Urinary bladder (tissue), 4 donors: ENCODE data around the gene CLNS1A. TPM values are rescaled to one million over a fixed set of nuclear protein-coding genes. Genes with fewer than 3 reads are reported as not detected.
"Not testable (repeated sequence)": the region's sequence is repeated elsewhere in the genome, so short reads cannot be mapped to it uniquely, and the experiment has no call there.

Experiments
- DNase-seq: peaks from one replicate; pipeline ENCODE4 v3.0.0-alpha.2; 2015; ENCODE audit errors: extremely low spot score
- H3K27ac ChIP-seq: one replicate; pipeline ENCODE4 v1.5.1; 2013; ENCODE audit warnings: low read depth, mild to moderate bottlenecking, moderate library complexity
- H3K36me3 ChIP-seq: one replicate; pipeline ENCODE4 v1.6.1; 2013; ENCODE audit warnings: mild to moderate bottlenecking, moderate library complexity; ENCODE audit not compliant: insufficient read depth
- H3K4me1 ChIP-seq: one replicate; pipeline ENCODE4 v1.6.1; 2013; ENCODE audit warnings: mild to moderate bottlenecking, moderate library complexity; ENCODE audit not compliant: insufficient read depth
- H3K4me3 ChIP-seq: one replicate; pipeline ENCODE4 v1.5.1; 2013; ENCODE audit warnings: low read depth, low read length
- WGBS: extraction: QIAGEN DNeasy Blood & Tissue Kit; methylation state at CpG from one replicate; pipeline ENCODE4 v1.1.7; 2013; 5-methylcytosine and 5-hydroxymethylcytosine counted together
- polyA plus RNA-seq: library from polyadenylated mRNA; stranded (reverse); fragments of 200-250 nt; gene quantifications from one replicate; pipeline ENCODE4 v1.2.3, GENCODE V29; 2013
- total RNA-seq: library from RNA; depleted of rRNA; stranded (reverse); fragments of >200 nt; gene quantifications from one replicate; pipeline ENCODE4 v1.2.3, GENCODE V29; 2014
- donor health status: healthy with polysubstance abuse.
- donor health status: healthy.

CLNS1A gene
- total and polyA plus RNA-seq, 2 donors = 97.0 to 187 TPM

DNA sequence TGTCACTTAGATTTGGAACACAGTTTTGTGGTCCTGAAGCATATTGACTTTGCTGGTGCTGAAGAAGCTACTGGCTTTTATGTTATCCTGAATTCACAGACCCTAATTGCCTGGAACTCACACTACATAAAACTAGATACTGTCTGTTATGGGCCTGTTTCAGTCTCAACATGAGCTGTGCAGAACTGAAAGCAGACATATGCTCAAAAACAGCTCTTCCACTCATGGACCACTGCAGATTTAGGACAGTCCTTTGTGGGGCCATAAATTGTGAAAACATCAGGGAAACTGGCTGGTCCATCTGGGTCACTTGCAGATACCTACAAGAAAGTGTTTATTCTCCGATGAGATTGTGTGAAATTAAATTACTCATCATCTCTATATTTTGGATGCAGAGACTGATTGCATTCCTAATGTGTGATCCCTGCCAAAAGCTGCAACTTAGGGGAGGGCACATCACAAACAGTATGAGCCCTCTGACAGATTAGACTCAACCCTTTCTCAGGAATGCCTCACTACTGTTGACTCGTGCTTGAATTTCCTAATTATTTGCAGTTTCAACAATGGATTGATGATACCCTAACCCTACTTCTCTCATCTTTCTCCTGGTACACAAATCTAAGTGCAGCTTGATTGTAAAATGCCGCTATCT lies 10.2 kb upstream of the CLNS1A start:
- Histone ChIP-seq H3K4me1 (no peaks in the 10 kb centered on the region), H3K27ac (no peak overlapping the region), H3K36me3 (no peaks in the 10 kb centered on the region), H3K4me3 (no peak overlapping the region)
- WGBS = 66% methylated on average over 3 of the region's 3 CpGs
- no peak for DNase-seq

DNA sequence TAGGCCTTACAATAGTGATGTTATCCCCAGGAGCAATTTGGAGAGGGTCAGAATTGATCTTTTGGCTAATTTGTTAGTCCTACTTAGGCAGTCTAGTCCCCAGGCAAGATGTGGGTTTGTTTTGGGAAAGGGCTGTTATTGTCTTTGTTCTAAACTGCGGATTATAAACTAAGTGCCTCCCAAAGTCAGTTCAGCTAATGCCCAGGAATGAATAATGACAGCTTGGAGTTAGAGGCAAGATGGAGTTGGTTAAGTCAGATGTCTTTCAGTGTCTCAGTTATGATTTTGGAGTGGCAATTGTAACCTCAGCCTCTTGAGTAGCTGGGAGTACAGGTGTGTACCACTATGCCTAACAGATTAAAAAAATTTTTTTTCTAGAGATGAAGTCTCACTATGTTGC lies 7.3 kb upstream of the CLNS1A start:
- DNase-seq = no peak
- Histone ChIP-seq H3K36me3 (no peaks in the 10 kb centered on the region), H3K4me1 (no peaks in the 10 kb centered on the region), H3K27ac (no peak overlapping the region), H3K4me3 (no peak overlapping the region)
- WGBS = 72% methylated on average over 1 of the region's 1 CpG

DNA sequence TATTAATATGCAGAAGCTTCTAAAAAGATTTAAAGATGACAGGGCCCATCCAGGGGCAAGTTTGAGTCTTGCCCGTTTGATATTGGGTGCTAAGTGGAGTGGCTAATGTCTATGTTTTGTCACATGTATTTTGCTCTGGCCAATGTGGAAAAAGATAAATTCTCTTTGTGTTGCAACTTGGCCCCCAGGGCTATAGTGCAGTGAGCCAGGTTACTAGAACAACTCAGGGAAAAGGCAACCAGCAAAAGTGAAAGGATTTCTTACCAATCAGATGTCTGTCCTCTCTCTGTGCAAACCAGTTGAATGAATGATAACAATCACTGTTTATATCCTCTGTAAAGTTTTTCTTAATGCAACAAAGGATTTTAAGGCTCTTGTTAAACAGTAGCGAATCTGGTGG lies 4.6 kb upstream of the CLNS1A start:
- H3K36me3 ChIP-seq = no peaks in the 10 kb centered on the region
- WGBS = 68% methylated on average over 2 of the region's 2 CpGs
- no peak overlapping the region for H3K4me3 ChIP-seq
- no peak for DNase-seq
- no peak overlapping the region for H3K27ac ChIP-seq
- H3K4me1 ChIP-seq = no peaks in the 10 kb centered on the region

DNA sequence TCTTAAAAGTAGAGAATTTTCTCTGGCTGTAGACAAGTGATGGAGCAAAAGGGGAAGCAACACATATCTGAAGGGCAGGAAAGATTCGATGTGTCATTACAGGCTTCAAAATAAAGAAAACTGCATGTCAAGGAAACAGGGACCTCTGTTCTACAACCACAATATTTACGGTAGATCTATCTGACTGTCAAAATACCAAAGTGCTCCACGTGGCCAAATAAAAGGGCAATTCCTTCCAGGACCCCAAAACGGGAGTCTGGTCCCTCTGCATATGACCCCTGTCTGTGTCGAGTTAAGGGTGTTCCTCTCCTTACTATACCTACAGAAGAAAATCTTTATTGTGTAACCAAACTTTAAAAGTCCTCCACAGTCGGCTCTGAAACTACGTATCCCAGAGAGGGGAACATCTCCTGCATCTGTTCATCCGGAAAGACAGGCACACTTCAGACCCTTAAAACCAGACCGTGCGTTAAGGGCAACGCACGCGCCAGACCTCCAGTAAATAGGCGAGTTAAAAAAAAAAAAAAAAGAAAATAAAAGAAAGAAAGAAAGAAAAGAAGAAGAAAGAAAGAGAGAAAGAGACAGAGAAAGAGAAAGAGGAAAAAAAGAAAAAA lies 756 bp downstream of the CLNS1A start:
- Histone ChIP-seq H3K27ac (no peak overlapping the region), H3K36me3 (no peaks in the 10 kb centered on the region), H3K4me3 (peak overlapping the region; percentile 84), H3K4me1 (no peaks in the 10 kb centered on the region)
- DNase-seq = no peak
- WGBS = 3% methylated on average over 14 of the region's 14 CpGs

DNA sequence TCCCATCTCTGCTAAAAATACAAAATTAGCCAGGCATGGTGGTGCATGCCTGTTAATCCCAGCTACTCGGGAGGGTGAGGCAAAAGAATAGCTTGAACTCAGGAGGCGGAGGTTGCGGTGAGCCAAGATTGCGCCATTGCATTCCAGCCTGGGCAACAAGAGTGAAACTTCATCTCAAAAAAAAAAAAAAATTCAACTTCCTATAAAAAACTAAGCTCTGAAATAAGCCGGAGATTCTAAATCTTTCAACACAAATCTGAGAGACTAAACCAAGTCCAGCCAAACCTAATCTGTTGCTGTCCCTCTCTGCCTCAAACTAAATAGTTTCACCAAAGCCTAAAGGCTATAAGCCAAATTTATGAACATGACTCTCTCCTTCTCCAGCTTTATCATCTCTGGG lies 3.7 kb downstream of the CLNS1A start:
- not testable (repeated sequence) for DNase-seq, H3K27ac ChIP-seq, H3K4me1 ChIP-seq, H3K36me3 ChIP-seq, H3K4me3 ChIP-seq
- WGBS = 46% methylated on average over 5 of the region's 5 CpGs

DNA sequence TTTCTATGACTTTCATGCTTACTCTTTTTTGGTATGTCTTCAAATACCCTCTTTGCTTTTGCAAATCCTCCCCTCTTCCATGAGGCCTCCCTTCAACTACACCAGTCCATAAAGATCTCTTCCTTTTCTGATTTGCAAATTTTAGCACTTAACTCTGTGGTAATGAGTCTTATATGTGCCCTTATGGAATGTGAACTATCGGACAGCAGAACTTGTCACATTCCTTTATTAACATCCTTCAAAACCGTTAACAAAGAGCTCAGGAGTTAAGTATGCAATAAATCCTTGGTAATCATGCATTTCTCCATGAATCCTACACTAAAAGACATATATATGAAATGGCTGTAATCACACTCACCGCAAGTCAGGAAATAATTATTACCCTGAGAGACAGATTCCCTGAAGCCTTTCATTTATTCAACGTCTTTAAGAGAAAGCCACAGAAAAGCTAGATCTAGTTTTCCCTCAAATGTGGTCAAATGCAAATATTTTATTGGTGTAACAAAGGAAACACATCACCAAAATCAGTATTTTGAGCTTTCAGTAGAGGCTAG lies 7.4 kb downstream of the CLNS1A start:
- DNase-seq = no peak
- Histone ChIP-seq H3K4me1 (no peaks in the 10 kb centered on the region), H3K4me3 (no peak overlapping the region), H3K27ac (no peak overlapping the region), H3K36me3 (peaks cover 2% of the 10 kb centered on the region)
- WGBS = 80% methylated on average over 4 of the region's 4 CpGs

DNA sequence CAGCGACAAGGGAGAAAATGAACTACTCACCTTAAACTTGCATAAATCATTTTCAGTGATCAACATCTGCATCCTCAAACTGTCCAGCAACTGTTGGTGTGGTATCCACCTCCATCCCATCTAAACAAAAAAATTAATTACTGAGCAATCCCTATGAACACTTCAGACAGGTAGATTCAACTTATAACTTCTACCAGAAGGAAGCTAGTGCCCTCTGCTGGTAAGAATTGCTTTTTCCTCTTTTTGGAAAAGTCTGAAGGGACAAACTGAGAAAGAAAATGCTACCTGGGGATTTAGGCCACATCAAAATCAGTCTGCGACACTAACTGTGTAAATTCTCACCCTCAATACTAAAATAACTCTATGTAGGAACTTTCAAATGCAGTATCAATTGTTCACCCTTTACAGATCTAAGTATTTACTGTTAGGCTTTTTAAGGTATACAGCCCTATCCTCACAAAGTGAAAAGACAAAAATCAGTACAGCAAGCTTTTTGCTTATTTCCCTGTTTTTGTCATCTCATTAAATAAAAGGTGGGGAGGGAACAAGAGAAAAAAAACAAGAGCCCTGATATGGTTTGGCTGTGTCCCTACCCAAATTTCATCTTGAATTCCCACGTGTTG lies 17.9 kb downstream of the CLNS1A start:
- Histone ChIP-seq H3K36me3 (peaks cover 5% of the 10 kb centered on the region), H3K4me3 (no peak overlapping the region), H3K27ac (no peak overlapping the region), H3K4me1 (no peaks in the 10 kb centered on the region)
- WGBS = 88% methylated on average over 3 of the region's 3 CpGs
- DNase-seq = no peak

DNA sequence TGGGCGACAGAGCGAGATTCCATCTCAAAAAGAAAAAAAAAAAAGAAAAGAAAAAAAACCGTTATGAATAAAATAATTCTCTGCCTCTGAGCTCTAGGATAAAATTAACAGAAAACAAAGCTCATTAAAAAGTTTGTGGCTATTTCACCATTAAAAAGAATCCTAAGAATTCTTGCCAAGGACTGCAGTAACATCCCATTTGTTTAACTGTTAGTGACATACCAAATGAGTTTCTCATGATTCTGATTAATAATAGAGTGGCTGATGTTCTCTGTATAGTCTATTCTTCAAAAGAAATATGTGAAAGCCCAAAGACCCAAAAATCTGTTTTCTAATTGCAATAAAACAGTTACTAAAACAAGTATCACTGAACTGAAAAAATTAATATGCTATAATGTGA lies 19.7 kb downstream of the CLNS1A start:
- Histone ChIP-seq H3K36me3 (peaks cover 2% of the 10 kb centered on the region), H3K4me1 (no peaks in the 10 kb centered on the region), H3K4me3 (no peak overlapping the region), H3K27ac (no peak overlapping the region)
- no peak for DNase-seq
- WGBS = 89% methylated on average over 3 of the region's 3 CpGs

DNA sequence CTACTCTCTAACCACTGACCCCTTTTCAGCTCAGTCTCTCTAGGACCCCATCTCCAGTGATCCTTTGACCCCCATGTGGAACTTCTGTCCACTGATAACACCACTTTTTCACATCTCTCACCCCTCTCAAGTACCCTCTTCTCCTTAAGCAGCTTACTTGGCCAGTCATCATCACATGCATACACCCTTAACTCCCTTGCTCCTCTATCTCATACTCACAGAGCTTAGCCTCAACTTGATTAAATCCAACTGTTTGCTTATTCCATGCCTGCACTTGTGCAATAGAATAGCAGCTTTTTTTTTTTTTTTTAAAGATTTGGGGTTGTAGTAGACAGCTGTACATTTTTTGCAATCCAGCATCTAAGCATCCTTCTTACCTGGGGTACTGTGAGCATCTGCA lies 25.7 kb downstream of the CLNS1A start:
- Histone ChIP-seq H3K36me3 (no peaks in the 10 kb centered on the region), H3K4me3 (no peak overlapping the region), H3K27ac (no peak overlapping the region), H3K4me1 (no peaks in the 10 kb centered on the region)
- DNase-seq = no peak

DNA sequence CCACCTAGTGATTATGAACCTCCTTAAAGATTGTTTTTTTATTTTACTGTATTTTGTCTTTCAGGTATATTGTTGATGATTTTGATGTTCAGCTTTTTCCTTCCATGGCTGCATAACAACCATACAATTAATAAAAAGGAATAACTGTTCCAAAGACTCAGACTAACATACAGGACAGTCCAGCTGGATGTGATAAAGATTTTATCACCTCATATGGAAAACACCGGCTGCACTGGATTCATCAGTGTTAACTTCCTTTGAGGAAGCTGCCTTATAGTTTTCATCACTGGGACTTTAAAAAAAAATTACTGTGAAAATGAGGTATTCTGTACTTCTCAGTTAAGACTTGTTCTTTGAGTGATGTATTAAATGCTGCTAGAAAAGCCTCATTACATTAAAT lies 28.4 kb downstream of the CLNS1A start:
- DNase-seq = no peak
- no peak overlapping the region for H3K27ac ChIP-seq
- no peak overlapping the region for H3K4me3 ChIP-seq
- whole genome bisulfite sequencing = 40% methylated on average over 1 of the region's 1 CpG
- no peaks in the 10 kb centered on the region for H3K4me1 ChIP-seq
- no peaks in the 10 kb centered on the region for H3K36me3 ChIP-seq

DNA sequence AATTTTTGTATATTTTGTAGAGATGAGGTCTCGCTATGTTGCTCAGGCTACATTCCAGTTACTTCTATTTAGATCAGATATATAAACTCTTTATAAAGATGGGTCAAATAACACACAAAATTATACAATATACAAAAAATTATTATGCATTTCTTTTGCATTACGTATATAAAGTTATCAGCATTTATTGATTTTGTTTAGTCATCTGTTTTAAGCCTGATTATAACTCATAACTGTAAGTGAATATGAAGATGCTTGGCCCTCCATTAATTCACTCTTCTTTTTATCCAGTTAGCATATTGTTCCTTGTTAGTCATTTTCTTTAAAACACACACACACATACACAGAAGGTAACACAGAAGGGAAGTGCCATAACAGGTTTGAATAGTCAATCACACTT lies 33.3 kb downstream of the CLNS1A start:
- WGBS = 94% methylated on average over 2 of the region's 2 CpGs
- Histone ChIP-seq H3K36me3 (no peaks in the 10 kb centered on the region), H3K4me1 (no peaks in the 10 kb centered on the region), H3K27ac (no peak overlapping the region), H3K4me3 (no peak overlapping the region)
- DNase-seq = no peak

DNA sequence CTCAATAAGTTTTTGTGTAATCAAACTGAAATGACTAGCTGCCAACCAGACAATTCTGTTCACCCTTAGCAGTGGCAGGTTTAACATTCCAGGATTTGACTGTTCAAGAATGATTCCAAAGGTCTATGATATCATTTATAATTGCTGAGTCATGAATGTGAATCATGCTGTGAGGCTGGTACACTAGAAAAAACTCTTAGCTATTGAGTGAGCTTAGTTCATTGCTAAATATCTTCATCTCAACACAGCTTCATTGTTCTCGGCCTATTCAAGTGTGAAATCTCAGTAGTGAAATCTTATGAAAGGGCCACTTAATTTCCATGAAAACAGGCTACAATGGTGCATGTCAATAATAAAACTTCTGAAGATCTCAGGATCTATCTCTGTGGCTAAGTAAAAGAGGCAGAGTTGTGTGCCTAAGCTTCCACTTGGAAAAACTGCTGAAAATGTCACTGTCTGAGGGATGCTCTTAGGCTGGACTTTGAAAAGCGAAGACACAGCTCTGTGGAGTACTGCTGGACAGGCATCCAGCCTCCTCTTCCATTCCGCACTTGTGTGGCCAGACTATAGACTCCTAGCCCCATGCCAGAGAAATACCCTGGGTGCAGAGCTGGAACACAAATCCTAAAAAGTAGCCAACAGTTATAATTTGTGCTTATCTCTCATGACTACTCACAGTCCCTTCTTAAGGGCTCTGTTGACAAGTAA lies 35.1 kb downstream of the CLNS1A start:
- no peaks in the 10 kb centered on the region for H3K4me1 ChIP-seq
- H3K27ac ChIP-seq = no peak overlapping the region
- 85% methylated on average over 3 of the region's 3 CpGs for WGBS
- no peak for DNase-seq
- no peak overlapping the region for H3K4me3 ChIP-seq
- no peaks in the 10 kb centered on the region for H3K36me3 ChIP-seq

DNA sequence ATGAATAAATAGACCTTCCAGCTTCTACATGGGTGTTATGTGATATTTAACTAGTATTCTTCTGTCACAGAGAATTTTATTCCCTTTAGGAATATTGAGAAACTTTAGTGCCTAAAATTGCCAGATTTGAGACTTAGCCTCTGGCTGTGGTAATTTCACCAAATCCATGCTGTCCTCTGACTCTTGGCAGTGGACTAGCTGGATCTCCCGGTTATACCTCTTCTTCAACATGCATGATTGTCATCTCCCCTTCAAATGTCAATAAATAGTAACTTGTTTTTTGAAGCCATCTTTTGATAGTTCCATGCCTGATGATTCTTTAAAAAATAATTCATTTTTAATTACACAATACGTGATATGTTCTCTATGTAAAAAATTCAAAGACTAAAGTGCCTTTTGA lies 39.4 kb downstream of the CLNS1A start:
- 85% methylated on average over 2 of the region's 2 CpGs for WGBS
- Histone ChIP-seq H3K36me3 (no peaks in the 10 kb centered on the region), H3K4me1 (no peaks in the 10 kb centered on the region), H3K4me3 (no peak overlapping the region), H3K27ac (no peak overlapping the region)
- DNase-seq = no peak

DNA sequence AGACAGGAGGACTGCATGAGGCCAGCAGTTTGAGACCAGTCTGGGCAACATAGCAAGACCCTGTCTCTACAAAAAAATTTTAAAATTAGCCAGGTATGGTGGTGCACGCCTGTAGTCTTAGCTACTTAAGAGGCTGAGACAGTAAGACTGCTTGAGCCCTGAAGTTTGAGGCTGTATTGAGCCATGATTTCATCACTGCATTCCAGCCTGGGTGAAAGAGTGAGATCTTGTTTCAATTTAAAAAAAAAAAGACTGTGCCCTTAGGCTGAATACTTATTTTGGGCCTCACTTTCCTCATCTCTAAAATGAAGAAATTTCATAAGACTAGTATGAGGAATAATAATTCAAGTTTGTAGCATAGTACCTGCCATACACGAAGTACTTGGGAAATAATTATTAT lies 41.0 kb downstream of the CLNS1A start:
- Histone ChIP-seq H3K4me1 (no peaks in the 10 kb centered on the region), H3K4me3 (no peak overlapping the region), H3K36me3 (no peaks in the 10 kb centered on the region), H3K27ac (no peak overlapping the region)
- 96% methylated on average over 2 of the region's 2 CpGs for WGBS
- DNase-seq = no peak
